Tibial nerve (tissue), 4 donors: ENCODE results near the gene UNC79. TPM values are rescaled to one million over a fixed set of nuclear protein-coding genes. Genes with fewer than 3 reads are reported as not detected.

Source experiments
- DNase-seq, 2 donors: peaks; one replicate each; pipeline ENCODE4 v3.0.0-alpha.2; 2019; ENCODE audit warnings: low spot score in 2 of 2
- H3K27ac ChIP-seq, 4 donors: fragments of 200-600 bp; sonication (generic) in 3 of 4; one replicate each; pipeline ENCODE4 v1.5.1; 2017 to 2019; ENCODE audit warnings: mild to moderate bottlenecking in 1 of 4
- H3K27me3 ChIP-seq, 2 donors: fragments of 200-600 bp; sonication (generic) in 1 of 2; one replicate each; pipeline versions ENCODE4 v1.5.1 to v1.6.0; 2017 to 2019
- H3K36me3 ChIP-seq, 3 donors: fragments of 200-600 bp; sonication (generic); one replicate each; pipeline ENCODE4 v1.5.1; 2018 to 2019
- H3K4me1 ChIP-seq, 4 donors: fragments of 200-600 bp; sonication (generic) in 3 of 4; one replicate each; pipeline ENCODE4 v1.5.1; 2017 to 2019
- H3K4me3 ChIP-seq, 4 donors: fragments of 200-600 bp; sonication (generic) in 3 of 4; one replicate each; pipeline ENCODE4 v1.5.1; 2017 to 2019; ENCODE audit warnings: mild to moderate bottlenecking in 1 of 4, moderate library complexity in 1 of 4
- H3K9me3 ChIP-seq, 4 donors: fragments of 200-600 bp; sonication (generic) in 3 of 4; one replicate each; pipeline ENCODE4 v1.5.1; 2017 to 2019
- EP300 ChIP-seq, 2 donors: sonication (generic); formaldehyde crosslinking; IDR thresholded peaks; one replicate each; pipeline ENCODE4 v1.6.1; 2017; ENCODE audit warnings: antibody characterized with exemption in 2 of 2, mild to moderate bottlenecking in 1 of 2
- POLR2A ChIP-seq, 2 donors: fragments of 450-650 bp; IDR thresholded peaks; one replicate each; pipeline ENCODE4 v1.6.1; 2017; ENCODE audit warnings: antibody characterized with exemption in 2 of 2, mild to moderate bottlenecking in 2 of 2, moderate library complexity in 2 of 2
- WGBS, 2 donors: methylation state at CpG; one replicate each; pipeline ENCODE4 v1.1.5; 2018; 5-methylcytosine and 5-hydroxymethylcytosine counted together
- total RNA-seq, 4 donors: library from RNA; depleted of rRNA; stranded (reverse); fragments of >200 nt; gene quantifications; one replicate each; pipeline ENCODE4 v1.1.0, GENCODE V29; 2016
- TF ChIP-seq, protein P1 (sequence below), 5 experiments: fragments of 200-600 bp in 3 of 5; fragments of 450-650 bp in 2 of 5; sonication (generic) in 3 of 5; IDR thresholded peaks; one replicate each; pipeline ENCODE4 v1.5.1; 2016 to 2019; ENCODE audit warnings: antibody characterized with exemption in 5 of 5, mild to moderate bottlenecking in 3 of 5, moderate library complexity in 2 of 5

Gene UNC79
- total RNA-seq, 4 donors from 2014 or later = under 0.01 to 1.3 (median 0.21) TPM; not detected in 1

DNA sequence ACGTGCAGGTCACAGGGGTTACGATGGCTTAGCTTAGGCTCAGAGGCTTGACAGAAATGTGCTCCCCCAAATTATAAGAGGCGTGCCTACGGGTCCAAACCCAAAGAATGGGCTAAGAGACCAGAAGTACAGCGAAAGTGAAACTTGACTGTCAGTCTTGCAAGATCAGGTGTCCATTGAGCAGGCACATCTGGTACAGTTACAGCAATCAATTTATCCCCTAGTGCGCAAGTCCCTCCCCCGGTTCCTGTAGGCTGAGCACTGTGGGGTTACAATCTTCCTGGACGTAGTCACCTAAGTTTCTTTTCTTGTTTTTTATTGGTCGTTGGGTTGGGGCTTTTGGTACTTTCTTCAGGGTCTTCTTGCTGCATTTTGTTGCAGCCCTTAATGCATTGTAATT lies 134.2 kb downstream of the UNC79 start:
- no peak for TF ChIP-seq EP300 (IDR thresholded peaks at IDR 0.05)
- TF ChIP-seq, protein P1, sequence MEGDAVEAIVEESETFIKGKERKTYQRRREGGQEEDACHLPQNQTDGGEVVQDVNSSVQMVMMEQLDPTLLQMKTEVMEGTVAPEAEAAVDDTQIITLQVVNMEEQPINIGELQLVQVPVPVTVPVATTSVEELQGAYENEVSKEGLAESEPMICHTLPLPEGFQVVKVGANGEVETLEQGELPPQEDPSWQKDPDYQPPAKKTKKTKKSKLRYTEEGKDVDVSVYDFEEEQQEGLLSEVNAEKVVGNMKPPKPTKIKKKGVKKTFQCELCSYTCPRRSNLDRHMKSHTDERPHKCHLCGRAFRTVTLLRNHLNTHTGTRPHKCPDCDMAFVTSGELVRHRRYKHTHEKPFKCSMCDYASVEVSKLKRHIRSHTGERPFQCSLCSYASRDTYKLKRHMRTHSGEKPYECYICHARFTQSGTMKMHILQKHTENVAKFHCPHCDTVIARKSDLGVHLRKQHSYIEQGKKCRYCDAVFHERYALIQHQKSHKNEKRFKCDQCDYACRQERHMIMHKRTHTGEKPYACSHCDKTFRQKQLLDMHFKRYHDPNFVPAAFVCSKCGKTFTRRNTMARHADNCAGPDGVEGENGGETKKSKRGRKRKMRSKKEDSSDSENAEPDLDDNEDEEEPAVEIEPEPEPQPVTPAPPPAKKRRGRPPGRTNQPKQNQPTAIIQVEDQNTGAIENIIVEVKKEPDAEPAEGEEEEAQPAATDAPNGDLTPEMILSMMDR (IDR thresholded peaks at IDR 0.05) = no peak
- TF ChIP-seq POLR2A (IDR thresholded peaks at IDR 0.05) = no peak
- Histone ChIP-seq H3K36me3 (no peaks in the 10 kb centered on the region), H3K27me3 (no peaks in the 10 kb centered on the region), H3K27ac (no peak overlapping the region), H3K4me3 (no peak overlapping the region), H3K9me3 (no peaks in the 10 kb centered on the region), H3K4me1 (no peaks in the 10 kb centered on the region)
- 67 to 80% methylated on average over 9 of the region's 9 CpGs for WGBS, 2 donors
- DNase-seq = no peak

DNA sequence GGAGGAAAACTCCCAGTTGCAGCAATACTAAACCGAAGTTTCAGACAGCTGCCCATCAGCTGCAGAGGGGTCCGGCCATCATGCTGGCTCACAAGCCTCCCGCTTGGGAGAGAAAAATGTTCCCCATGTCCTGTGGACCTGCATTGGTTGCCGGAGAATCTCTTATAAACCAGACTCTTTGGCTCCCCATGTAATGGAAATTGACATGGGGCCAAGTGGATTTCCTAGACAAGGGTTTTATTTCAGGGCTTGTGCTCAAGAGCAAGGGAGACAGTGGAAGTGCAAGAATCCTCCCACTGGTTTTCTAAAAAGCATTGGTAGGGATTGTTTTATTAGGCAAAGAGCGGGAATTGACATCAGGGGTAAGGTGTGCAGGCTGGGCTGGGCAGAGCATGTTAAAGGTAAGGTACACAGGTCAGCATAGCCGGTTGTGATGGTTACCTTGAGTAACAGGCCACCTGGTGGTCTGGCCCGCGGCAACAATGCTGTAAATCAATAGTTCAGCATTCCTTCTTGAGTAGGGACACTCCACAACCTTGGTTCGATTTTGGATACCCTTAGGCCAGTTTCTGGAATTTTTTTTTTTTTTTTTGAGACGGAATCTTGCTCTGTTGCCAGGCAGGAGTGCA lies 135.4 kb downstream of the UNC79 start:
- 75 to 86% methylated on average over 10 of the region's 10 CpGs for WGBS, 2 donors
- H3K36me3 ChIP-seq = no peaks in the 10 kb centered on the region

DNA sequence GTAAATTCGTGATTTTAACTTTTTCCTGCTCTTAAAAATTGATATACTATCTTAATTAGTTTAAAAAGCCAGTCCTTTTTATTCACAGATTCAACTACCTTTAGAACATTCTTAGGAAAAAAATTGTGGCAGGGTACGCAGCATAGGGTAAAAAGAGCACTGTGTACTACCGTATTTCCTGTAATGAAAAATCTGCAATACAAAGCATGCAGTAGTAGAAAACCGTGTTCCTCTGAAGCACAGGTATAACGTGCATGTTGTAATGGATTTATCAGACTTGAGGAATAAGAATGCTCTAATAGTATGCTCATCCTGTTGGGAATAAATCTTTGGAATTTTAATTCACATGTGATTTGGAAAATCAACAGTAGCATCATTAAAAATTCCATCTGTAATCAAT lies 140.5 kb downstream of the UNC79 start:
- no peaks in the 10 kb centered on the region for H3K4me1 ChIP-seq
- H3K27me3 ChIP-seq = no peaks in the 10 kb centered on the region
- TF ChIP-seq POLR2A (IDR thresholded peaks at IDR 0.05) = no peak
- TF ChIP-seq, protein P1 (IDR thresholded peaks at IDR 0.05) = no peak
- no peak for TF ChIP-seq EP300 (IDR thresholded peaks at IDR 0.05)
- no peak overlapping the region for H3K4me3 ChIP-seq
- no peak overlapping the region for H3K27ac ChIP-seq
- no peak for DNase-seq
- no peaks in the 10 kb centered on the region for H3K36me3 ChIP-seq
- WGBS, 2 donors = 74 to 75% methylated on average over 5 of the region's 5 CpGs
- H3K9me3 ChIP-seq = no peaks in the 10 kb centered on the region

More for the DNA sequence above, 135.4 kb downstream of the UNC79 start:
- H3K4me1 ChIP-seq = no peaks in the 10 kb centered on the region
- H3K27me3 ChIP-seq = no peaks in the 10 kb centered on the region
- H3K27ac ChIP-seq = no peak overlapping the region
- no peak overlapping the region for H3K4me3 ChIP-seq
- no peaks in the 10 kb centered on the region for H3K9me3 ChIP-seq
- TF ChIP-seq POLR2A (IDR thresholded peaks at IDR 0.05) (no peak), EP300 (IDR thresholded peaks at IDR 0.05) (no peak)
- TF ChIP-seq, protein P1 (IDR thresholded peaks at IDR 0.05) = no peak
- DNase-seq = no peak

DNA sequence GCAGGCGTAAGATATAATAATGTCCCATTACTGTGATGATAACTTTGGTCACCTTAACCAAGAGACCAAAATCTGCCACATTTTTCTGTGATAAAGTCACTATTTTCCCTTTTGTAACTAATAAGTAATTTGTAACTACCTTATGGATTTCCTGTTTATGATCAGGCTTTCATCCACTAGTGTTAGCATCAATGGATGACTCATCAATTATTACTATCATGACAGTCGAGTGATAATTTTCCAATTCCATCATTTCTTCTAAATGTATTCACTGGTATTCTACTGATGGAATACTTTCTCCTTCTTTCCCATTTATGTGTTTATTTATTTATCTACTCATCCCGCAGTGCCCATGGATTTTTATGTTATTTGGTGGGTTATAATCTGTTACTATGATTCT lies 148.4 kb downstream of the UNC79 start:
- DNase-seq = no peak
- Histone ChIP-seq H3K27me3 (no peaks in the 10 kb centered on the region), H3K36me3 (no peaks in the 10 kb centered on the region), H3K4me1 (no peaks in the 10 kb centered on the region), H3K4me3 (no peak overlapping the region), H3K27ac (no peak overlapping the region), H3K9me3 (no peaks in the 10 kb centered on the region)
- whole genome bisulfite sequencing, 2 donors = 79 to 87% methylated on average over 3 of the region's 3 CpGs
- no peak for TF ChIP-seq POLR2A (IDR thresholded peaks at IDR 0.05)
- TF ChIP-seq, protein P1 (IDR thresholded peaks at IDR 0.05) = no peak
- no peak for TF ChIP-seq EP300 (IDR thresholded peaks at IDR 0.05)

DNA sequence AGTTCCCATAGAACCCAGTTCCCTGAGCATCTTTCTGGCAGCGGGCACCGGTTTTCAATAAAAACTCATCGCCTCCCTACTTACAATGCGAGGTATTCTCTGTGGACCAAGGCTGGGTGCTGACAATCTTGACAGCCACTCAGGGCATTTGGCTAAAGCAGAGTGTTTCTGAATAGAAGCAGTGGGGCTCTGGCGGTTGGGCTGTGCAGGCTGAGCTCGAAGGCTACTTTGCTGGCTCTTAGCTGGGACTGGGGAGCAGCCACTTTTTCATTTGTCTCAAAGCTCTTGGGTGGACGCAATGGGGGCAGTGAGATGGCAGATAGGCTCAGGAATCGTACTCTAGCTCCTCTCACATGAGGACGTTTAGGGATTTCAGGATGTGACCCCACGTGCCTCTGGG lies 151.8 kb downstream of the UNC79 start:
- 80 to 84% methylated on average over 6 to 10 of the region's 10 CpGs for WGBS, 2 donors
- Histone ChIP-seq H3K36me3 (no peaks in the 10 kb centered on the region), H3K4me1 (no peaks in the 10 kb centered on the region), H3K27ac (no peak overlapping the region), H3K27me3 (no peaks in the 10 kb centered on the region), H3K9me3 (no peaks in the 10 kb centered on the region), H3K4me3 (no peak overlapping the region)
- TF ChIP-seq, protein P1 (IDR thresholded peaks at IDR 0.05) = no peak
- TF ChIP-seq POLR2A (IDR thresholded peaks at IDR 0.05) (no peak), EP300 (IDR thresholded peaks at IDR 0.05) (no peak)
- no peak for DNase-seq
